GM12891 (cell line): ENCODE results near the gene TGFBR3.

Experiments
- PAX5 ChIP-seq: IDR thresholded peaks from 2 replicates; pipeline ENCODE4 v1.6.1; 2011; ENCODE audit warnings: low read length, moderate library complexity, mild to moderate bottlenecking; ENCODE audit not compliant: insufficient read depth, severe bottlenecking
- POLR2A ChIP-seq: IDR thresholded peaks from 2 replicates; pipeline ENCODE4 v1.6.1; 2011; ENCODE audit warnings: low read depth, low read length, control low read depth
- POLR2AphosphoS5 ChIP-seq: IDR thresholded peaks from 2 replicates; pipeline ENCODE4 v1.6.1; 2011; ENCODE audit warnings: low read depth, low read length, control low read depth
- TAF1 ChIP-seq: IDR thresholded peaks from 2 replicates; pipeline ENCODE4 v1.6.1; 2011; ENCODE audit warnings: low read depth, low read length, control low read depth

GRCh38 chr1:91816031-91816430, 69.9 kb downstream of the TGFBR3 start:
- no peak for TF ChIP-seq POLR2AphosphoS5
- no peak for TF ChIP-seq TAF1
- no peak for TF ChIP-seq POLR2A
- TF ChIP-seq PAX5 = no peak
